Activated CD4-positive, alpha-beta T cell treated with anti-CD3 and anti-CD28 coated beads for 4 hours (primary cell): ENCODE results near the gene AP2M1.

Experiments used
- DNase-seq, 2 donors: peaks; one replicate each; pipeline ENCODE4 v3.0.0-alpha.2; 2020

AP2M1 gene

GRCh38 chr3:184183679-184184078, 9.0 kb downstream of the AP2M1 start:
- no peak for DNase-seq

- DNase-seq, result no peak
Measured at GRCh38 chr3:184184546-184185230, 10.0 kb downstream of the AP2M1 start.

- DNase-seq, result peak; percentile 99
Measured at GRCh38 chr3:184185461-184186183, 11.0 kb downstream of the AP2M1 start.

DNA sequence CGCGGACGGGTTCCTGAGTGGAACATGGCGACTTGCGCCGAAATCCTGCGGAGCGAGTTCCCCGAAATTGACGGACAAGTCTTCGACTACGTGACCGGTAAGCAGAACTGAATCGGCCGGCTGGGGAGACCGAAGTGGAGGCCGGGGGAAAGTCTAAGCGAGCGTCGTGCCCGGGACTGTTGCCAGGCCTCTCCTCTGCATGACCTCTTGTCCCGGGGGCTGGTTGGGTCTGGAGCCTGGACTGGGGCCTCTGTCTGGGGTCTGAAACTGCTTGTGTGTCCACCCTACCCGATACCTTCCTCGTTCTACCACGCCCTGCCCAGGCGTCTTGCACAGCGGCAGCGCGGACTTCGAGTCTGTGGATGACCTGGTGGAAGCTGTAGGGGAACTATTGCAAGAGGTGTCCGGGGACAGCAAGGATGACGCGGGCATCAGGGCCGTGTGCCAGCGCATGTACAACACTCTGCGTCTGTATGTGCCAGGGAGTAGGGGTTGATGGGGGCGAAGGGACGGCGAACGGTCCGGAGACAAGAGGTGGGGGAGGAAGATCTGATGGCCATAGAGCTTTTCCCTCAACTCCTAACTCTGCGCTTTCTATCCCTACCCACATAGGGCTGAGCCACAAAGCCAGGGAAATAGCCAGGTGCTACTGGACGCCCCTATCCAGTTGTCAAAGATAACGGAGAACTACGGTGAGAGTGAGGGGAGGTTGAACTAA, 11.7 kb downstream of the AP2M1 start, which contains the start of gene ABCF3:
Gene ABCF3 (plus strand): TSS at position 16 of the 718 bp plus-strand sequence. CDS start 9 bp downstream, at position 25.
- no peak for DNase-seq

DNA sequence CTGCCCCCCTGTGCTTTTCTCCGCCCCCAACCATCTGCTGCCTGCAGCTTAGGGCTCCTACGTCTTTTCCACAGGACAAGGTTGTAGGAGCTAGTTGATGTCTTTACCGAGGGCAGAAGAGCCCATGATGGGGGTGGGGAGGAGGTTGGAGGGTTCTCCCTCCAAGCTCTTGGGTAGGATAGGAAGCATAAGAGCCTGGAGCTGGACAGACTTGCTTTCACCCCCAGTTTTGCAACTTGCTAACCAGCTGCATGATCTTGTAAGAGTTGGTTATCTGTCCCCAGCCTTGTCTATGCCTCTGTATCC, 12.2 kb downstream of the AP2M1 start:
- no peak for DNase-seq

- DNase-seq, result no peak
Measured at GRCh38 chr3:184188080-184188479, 13.4 kb downstream of the AP2M1 start.

- DNase-seq, result no peak
Measured at GRCh38 chr3:184189421-184189820, 14.8 kb downstream of the AP2M1 start.

- no peak for DNase-seq
Measured at GRCh38 chr3:184192889-184193288, 18.2 kb downstream of the AP2M1 start.

DNA sequence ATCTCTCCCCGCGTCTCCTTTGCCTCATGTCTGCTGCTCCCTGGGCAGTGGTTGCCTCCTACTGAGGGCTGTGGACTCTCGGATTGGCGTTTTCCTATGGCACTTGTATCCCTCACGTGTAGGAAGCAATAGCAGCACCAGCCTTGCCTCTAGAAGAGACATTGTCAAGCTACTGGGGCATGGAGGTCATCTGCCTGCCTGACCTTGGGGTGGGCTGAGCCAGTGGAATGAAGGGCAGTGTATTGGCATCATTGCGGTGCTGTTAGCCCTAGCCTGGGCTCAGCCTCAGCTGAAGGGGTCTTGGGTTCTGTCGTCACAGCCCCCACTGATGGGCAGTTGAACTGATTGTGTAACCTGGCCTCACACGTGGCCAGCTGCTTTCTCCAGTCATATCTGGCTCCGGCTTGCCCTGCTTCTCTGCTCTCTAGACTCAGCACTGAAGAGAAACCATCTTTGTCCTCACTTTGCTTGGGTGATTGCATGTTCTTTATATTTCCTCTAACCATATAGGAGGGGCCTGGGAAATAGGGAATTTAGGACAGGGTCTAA, 19.4 kb downstream of the AP2M1 start:
- DNase-seq, result no peak

GRCh38 chr3:184196536-184196935, 21.9 kb downstream of the AP2M1 start:
- no peak for DNase-seq

- DNase-seq, result no peak
Measured at GRCh38 chr3:184198509-184198908, 23.9 kb downstream of the AP2M1 start.

- DNase-seq, result no peak
Measured at GRCh38 chr3:184200825-184201224, 26.2 kb downstream of the AP2M1 start.

GRCh38 chr3:184203526-184203925, 28.9 kb downstream of the AP2M1 start:
- no peak for DNase-seq

- DNase-seq, result no peak
Measured at GRCh38 chr3:184209146-184209923, 34.7 kb downstream of the AP2M1 start.

- DNase-seq, result no peak
Measured at GRCh38 chr3:184211297-184211696, 36.6 kb downstream of the AP2M1 start.

GRCh38 chr3:184211718-184212117, 37.1 kb downstream of the AP2M1 start:
- DNase-seq, result no peak

DNA sequence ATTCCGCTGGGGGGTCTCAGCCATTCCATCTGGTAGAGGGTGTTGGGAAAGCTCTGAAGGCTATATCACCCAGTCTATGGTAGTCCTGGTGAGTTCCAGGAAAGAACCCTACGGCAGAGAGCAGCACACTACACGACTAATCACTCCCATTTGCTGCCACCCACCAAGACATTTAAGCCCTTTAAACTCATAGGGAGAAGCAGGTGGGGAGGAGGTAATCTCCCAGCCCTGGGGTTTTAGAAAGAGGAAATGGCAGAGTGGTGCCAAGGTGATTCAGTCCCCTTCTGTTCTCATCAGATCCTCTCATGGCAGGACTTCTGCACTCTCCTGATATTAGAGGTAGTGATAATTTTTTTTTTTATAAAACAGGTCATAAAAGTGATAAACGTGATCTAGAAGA, 44.2 kb downstream of the AP2M1 start:
- DNase-seq, result no peak

DNA sequence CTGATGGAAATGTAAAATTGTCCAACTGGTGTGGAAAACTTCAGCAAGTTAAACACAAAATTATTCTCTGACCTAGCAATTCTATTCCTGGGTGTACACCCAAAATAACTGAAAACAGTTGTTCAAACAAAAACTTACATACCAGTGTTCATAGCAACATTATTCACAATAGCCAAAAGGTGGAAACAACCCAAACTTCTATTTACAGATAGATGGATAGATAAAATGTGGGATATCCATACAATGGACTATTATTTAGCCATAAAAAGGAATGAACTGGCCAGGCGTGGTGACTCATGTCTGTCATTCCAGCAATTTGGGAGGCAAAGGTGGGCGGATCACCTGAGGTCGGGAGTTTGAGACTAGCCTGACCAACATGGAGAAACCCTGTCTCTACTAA, 47.9 kb downstream of the AP2M1 start:
- DNase-seq, result no peak

DNA sequence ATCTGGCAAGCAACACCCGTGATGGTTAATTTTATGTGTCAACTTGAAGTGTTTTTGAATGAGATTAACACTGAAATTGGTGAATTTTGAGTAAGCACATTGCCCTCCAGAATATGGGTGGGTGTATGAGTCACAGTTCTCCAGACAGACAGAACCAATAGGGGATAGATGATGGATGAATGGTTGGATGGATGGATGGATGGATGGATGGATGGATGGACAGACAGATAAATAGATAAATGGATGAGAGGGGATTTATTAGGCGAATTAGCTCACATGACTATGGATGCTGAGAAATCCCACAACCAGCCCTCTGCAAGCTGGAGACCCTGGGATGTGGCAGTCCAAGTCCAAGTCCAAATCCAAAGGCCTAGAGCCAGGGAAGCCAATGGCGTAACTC, 49.3 kb downstream of the AP2M1 start:
- DNase-seq, result no peak

DNA sequence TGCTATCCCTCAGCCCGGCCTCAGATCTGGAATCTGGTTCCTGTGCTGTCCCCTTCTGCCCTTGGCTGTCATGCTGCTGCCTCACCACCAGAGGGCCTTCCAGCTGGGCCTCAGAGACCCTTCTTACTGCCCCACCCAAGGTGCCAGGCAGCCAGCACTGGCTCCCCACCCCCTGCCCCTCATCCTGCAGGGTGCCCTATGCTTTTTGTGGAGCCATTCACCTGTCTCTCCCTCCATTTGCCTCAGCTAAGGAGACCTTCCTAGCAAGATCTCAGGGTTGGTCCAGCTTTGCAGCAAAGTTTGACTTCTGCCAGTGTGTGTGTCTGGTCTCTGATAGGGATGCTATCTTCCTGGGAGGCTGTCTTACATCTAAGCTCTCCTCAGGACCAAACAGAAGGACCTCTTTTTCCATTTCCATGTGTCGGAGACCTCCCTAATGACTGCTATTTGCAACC, 52.9 kb downstream of the AP2M1 start:
- DNase-seq, result peak; percentile 55 to 58

- no peak for DNase-seq
Measured at GRCh38 chr3:184228376-184229137, 53.9 kb downstream of the AP2M1 start.
